Calu3 (cell line): ENCODE data around the gene PLEKHG4B. TPM values are rescaled to one million over a fixed set of nuclear protein-coding genes. Genes with fewer than 3 reads are reported as not detected.
A peak's percentile ranks its signal among the peaks of the same experiment; 100 is the strongest.

Experiments
- BruUV-seq: library from RNA; stranded (reverse); fragments of 400-500 nt; replicated peaks from 2 replicates; lab custom pipeline; 2021; lab: Mats Ljungman, UMichigan
- CTCF ChIA-PET: fragments of 300-600 bp; sonication (Branson Sonifier 250); formaldehyde crosslinking; loops from one replicate; lab custom pipeline; 2022; ENCODE audit warnings: antibody characterized with exemption; lab: Charles Lee
- DNase-seq: peaks from one replicate; pipeline ENCODE4 v3.0.0; 2022
- H3K27ac Mint-ChIP-seq: one replicate; pipeline ENCODE4 v1.8.0; 2022; ENCODE audit warnings: mixed read lengths; ENCODE audit not compliant: unreplicated experiment
- H3K27me3 Mint-ChIP-seq: one replicate; pipeline ENCODE4 v1.8.0; 2022; ENCODE audit warnings: mixed read lengths; ENCODE audit not compliant: unreplicated experiment
- H3K36me3 Mint-ChIP-seq: one replicate; pipeline ENCODE4 v1.8.0; 2022; ENCODE audit warnings: mild to moderate bottlenecking, moderate library complexity, mixed read lengths; ENCODE audit not compliant: insufficient read depth, unreplicated experiment
- H3K4me1 Mint-ChIP-seq: one replicate; pipeline ENCODE4 v1.8.0; 2022; ENCODE audit warnings: mild to moderate bottlenecking, low read depth, mixed read lengths; ENCODE audit not compliant: unreplicated experiment
- H3K4me3 Mint-ChIP-seq: one replicate; pipeline ENCODE4 v1.8.0; 2022; ENCODE audit warnings: mild to moderate bottlenecking, low read depth, moderate library complexity, mixed read lengths; ENCODE audit not compliant: unreplicated experiment
- H3K9me3 Mint-ChIP-seq: one replicate; pipeline ENCODE4 v1.8.0; 2022; ENCODE audit warnings: low read depth, mixed read lengths; ENCODE audit not compliant: unreplicated experiment
- intact Hi-C: fragments of 100-400 bp; cut with micrococcal nuclease; formaldehyde crosslinking; loops from one replicate; pipeline ENCODE4 v1.10.0; 2022; ENCODE audit not compliant: unreplicated experiment
- total RNA-seq: library from RNA; stranded (reverse); gene quantifications from 2 replicates; pipeline ENCODE4 v1.2.3, GENCODE V29; 2022
- TF ChIP-seq, protein P1 (sequence below): fragments of 200-600 bp; IDR thresholded peaks from one replicate; pipeline ENCODE4 v1.8.0; 2022; ENCODE audit warnings: antibody characterized with exemption; ENCODE audit not compliant: unreplicated experiment

The PLEKHG4B gene
- total RNA-seq, 1 experiment from 2014 or later: 1.7 TPM

DNA sequence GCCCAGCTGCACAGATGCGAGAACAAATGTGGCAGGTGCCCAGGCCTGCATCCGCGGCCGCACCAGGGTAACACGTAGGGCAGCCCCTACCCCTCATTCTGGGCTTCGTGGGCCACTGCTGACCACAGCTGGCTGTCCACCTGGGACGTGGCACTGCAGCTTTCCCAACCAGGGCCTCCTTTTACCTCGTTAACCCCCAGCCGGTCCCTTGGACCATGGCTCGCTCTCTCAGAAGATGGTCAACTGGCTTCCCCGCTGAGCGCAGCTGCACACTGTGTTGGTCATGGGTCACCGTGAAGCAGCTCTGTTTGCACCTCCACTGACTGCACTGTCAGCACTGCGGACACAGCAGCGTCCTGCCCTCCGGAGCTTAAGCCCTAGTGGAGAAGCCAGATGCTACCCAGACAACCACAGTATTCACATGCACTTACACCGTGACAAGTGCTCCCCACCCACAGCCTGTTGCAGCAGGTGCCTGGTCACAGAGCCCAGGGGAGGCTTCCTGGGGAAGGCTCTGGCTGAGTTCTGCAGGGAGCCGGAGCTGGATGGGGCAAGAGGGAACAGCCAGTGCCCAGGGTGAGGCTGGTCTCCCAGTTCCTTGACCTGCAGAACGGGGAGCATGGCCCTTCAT is 10.5 kb upstream of the PLEKHG4B start:
- DNase-seq: no peak
- intact Hi-C loops: no loop called here
- peaks cover 50% of the 10 kb centered on the region for H3K27me3 Mint-ChIP-seq
- TF ChIP-seq, protein P1, sequence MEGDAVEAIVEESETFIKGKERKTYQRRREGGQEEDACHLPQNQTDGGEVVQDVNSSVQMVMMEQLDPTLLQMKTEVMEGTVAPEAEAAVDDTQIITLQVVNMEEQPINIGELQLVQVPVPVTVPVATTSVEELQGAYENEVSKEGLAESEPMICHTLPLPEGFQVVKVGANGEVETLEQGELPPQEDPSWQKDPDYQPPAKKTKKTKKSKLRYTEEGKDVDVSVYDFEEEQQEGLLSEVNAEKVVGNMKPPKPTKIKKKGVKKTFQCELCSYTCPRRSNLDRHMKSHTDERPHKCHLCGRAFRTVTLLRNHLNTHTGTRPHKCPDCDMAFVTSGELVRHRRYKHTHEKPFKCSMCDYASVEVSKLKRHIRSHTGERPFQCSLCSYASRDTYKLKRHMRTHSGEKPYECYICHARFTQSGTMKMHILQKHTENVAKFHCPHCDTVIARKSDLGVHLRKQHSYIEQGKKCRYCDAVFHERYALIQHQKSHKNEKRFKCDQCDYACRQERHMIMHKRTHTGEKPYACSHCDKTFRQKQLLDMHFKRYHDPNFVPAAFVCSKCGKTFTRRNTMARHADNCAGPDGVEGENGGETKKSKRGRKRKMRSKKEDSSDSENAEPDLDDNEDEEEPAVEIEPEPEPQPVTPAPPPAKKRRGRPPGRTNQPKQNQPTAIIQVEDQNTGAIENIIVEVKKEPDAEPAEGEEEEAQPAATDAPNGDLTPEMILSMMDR: no peak
- H3K27ac Mint-ChIP-seq: no peak overlapping the region
- CTCF ChIA-PET: no interaction called here
- no peaks in the 10 kb centered on the region for H3K9me3 Mint-ChIP-seq
- H3K4me1 Mint-ChIP-seq: peaks cover 22% of the 10 kb centered on the region
- peaks cover 11% of the 10 kb centered on the region for H3K36me3 Mint-ChIP-seq
- BruUV-seq: no TSS peak
- H3K4me3 Mint-ChIP-seq: no peak overlapping the region

- peaks cover 50% of the 10 kb centered on the region for H3K27me3 Mint-ChIP-seq
These were observed 9.9 kb upstream of the PLEKHG4B start for GRCh38 chr5:82097-82496.

GRCh38 chr5:82570-82969 is 9.4 kb upstream of the PLEKHG4B start:
- Mint-ChIP-seq H3K9me3 (no peaks in the 10 kb centered on the region), H3K4me1 (peaks cover 22% of the 10 kb centered on the region), H3K4me3 (no peak overlapping the region), H3K36me3 (peaks cover 11% of the 10 kb centered on the region), H3K27me3 (peaks cover 50% of the 10 kb centered on the region), H3K27ac (peak overlapping the region; percentile 15)
- intact Hi-C loops: no loop called here
- BruUV-seq: no TSS peak
- CTCF ChIA-PET: no interaction called here
- no peak for DNase-seq
- TF ChIP-seq, protein P1: no peak

More at GRCh38 chr5:82097-82496, 9.9 kb upstream of the PLEKHG4B start:
- CTCF ChIA-PET: no interaction called here
- BruUV-seq: no TSS peak
- Mint-ChIP-seq H3K36me3 (peaks cover 11% of the 10 kb centered on the region), H3K9me3 (no peaks in the 10 kb centered on the region), H3K27ac (no peak overlapping the region), H3K4me3 (no peak overlapping the region), H3K4me1 (peaks cover 22% of the 10 kb centered on the region)
- TF ChIP-seq, protein P1: no peak
- DNase-seq: peak; percentile 59
- intact Hi-C loops: no loop called here

GRCh38 chr5:83029-83428 is 8.9 kb upstream of the PLEKHG4B start:
- no TSS peak for BruUV-seq
- intact Hi-C loops: no loop called here
- Mint-ChIP-seq H3K9me3 (no peaks in the 10 kb centered on the region), H3K36me3 (peaks cover 11% of the 10 kb centered on the region), H3K4me3 (no peak overlapping the region), H3K27ac (peak overlapping the region; percentile 15), H3K27me3 (peaks cover 55% of the 10 kb centered on the region), H3K4me1 (peaks cover 22% of the 10 kb centered on the region)
- CTCF ChIA-PET: no interaction called here
- TF ChIP-seq, protein P1: no peak
- DNase-seq: no peak
